Endometrium (tissue), 2 donors: ENCODE results near the gene PRR33.
"Not testable (repeated sequence)": the region's sequence is repeated elsewhere in the genome, so short reads cannot be mapped to it uniquely, and the experiment has no call there.

Experiments
- FAIRE-seq: peaks from 2 replicates; lab custom pipeline; 2012; peaks lifted over from hg19 to GRCh38; lab: Jason Lieb, UNC
- donor health status: control.
- donor health status: control.

Gene PRR33

DNA sequence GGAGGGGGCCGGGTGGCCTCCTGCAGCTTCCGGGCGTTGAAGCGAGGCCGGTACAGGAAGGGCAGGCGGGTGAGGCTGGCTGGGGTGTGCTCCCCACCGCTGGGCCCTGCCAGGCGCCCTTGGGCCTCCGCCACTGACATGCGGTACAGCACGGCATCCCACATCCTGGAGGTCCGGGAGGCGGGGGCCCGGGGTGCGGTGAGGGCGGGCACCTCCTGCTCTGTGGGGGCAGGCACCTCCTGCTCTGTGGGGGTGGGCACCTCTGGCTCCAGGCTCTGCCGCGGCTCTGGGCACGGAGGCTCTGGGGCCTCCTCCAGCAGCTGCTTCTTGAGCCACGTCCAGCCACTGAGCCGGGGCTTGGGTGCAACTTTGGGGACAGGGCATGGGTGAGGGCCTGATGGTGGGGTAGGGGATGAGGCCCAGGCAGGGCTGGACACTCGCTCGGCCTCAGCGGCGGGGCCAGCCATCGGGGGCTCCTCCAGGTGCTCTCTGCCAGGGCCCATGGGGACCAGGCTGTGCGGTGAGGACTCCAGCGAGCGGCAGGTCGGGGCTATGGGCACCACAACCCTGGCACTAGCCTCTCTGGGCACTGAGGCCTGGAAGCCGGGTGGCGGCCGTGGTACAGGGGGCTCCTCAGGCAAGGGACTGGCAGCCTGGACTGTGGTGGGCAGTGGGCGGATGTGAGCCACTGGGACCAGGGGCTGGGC lies 2.3 kb downstream of the PRR33 start:
- FAIRE-seq: no peak

DNA sequence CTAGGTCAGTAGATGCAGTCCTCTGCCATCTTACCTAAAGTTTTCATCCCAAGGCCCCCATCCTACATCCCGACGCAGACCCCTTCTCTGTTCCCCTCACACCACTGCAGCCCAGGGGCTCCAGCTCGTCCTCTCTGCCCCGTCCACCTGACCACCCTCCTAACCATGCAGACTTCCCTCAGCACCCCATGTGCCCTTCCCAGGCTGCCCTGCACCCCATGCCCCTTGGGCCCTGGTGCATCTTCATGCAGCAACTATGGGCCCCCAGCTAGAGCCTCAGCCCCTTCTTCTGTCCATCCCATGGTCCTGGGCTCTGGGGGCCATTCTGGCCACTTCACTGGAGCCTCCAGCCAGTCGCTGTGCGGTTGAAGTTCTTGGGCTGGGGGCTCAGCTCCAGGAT lies 2.9 kb downstream of the PRR33 start:
- FAIRE-seq: no peak

DNA sequence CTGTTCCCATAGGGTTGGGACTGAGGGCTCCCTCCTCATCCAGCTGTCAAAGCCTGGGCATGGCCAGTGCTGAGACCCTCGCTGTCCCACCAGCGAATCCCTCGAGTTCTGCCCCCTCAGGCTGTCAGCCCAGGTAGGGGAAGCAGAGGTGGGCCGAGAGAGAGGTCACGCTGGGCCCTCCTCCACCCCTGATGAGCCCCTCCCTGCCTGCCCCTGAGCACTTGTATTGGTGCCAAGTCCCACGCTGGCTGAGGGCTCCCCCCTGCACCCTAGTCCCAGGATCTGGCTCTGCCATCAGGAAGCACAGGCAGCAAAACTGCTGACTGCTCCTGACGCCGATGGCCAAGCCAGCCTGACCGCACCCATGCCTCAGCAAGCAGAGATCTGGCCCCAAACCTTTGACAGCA lies 3.3 kb downstream of the PRR33 start:
- no peak for FAIRE-seq

DNA sequence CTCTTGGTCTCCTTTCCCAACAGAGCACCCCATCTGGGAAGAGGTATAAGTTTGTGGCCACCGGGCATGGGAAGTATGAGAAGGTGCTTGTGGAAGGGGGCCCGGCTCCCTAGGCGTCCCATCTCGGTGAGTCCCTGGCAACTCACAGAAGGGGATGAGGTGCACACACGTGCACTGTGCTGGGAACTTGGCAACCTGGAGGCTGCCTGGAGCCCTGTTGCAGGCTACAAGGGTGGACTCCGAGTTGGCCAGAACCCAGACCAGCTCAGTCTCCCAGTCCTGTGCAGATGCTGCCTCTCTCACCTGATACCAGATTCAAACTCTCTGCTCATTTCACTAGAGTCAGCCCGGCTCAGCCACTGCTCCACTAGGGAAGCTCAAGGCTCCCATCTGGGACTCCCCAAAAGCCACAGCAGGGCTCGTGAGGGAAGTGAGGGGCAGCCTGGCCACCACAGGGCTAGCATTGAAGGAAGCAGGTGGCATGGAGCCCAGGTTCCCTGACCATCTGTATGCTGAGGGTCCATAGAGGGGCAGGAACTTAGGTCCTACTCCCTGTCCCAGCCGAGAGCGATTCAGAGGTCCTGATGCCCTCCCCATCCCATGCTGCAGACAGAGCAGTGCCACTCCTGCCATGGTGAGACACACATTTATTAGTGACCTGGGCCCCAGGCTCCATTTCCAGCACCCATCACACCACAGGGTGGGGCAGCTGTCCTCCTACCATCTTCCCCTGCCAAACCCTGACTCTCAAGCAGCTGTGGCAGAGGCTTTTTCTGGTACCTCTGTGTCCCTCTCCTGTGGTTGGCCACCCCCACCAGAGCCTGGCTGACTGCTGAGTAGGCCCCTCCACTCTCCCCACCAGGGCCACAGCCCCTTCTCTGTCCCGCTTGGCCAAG lies 4.0 kb downstream of the PRR33 start:
- no peak for FAIRE-seq

DNA sequence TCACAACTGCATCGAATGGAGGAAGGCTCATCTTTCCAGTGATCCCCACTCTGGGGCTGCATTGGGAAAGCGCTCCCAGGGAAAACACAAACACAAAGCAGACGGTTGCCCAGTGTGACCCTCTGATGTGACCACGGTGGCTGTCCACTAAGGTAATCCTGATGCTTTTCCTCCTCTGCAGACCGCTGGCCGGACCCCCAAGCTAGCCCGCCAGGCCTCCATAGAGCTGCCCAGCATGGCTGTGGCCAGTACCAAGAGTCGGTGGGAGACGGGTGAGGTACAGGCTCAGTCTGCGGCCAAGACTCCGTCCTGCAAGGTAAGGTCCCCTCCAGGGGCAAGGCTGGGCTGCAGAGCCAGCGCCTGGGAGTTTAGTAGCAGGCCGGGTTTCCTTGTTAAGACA lies 5.1 kb downstream of the PRR33 start:
- not testable (repeated sequence) for FAIRE-seq

DNA sequence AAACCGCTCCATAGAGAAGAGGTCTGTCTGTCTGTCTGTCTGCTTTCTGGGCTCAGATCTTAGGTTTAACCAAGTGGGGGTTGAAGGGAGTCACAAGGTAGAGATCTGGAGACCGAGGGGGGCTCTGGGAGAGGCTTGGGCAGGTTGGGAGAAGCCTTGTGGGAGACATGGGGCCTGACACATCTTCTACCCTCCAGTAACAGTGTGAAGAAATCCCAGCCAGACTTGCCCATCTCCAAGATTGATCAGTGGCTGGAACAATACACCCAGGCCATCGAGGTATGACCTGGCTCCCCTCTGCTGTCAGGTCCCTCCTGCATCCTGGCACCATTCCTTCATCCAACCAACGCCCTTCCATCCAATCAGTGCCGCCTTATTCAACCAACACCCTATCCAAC lies 7.4 kb downstream of the PRR33 start:
- FAIRE-seq: no peak

DNA sequence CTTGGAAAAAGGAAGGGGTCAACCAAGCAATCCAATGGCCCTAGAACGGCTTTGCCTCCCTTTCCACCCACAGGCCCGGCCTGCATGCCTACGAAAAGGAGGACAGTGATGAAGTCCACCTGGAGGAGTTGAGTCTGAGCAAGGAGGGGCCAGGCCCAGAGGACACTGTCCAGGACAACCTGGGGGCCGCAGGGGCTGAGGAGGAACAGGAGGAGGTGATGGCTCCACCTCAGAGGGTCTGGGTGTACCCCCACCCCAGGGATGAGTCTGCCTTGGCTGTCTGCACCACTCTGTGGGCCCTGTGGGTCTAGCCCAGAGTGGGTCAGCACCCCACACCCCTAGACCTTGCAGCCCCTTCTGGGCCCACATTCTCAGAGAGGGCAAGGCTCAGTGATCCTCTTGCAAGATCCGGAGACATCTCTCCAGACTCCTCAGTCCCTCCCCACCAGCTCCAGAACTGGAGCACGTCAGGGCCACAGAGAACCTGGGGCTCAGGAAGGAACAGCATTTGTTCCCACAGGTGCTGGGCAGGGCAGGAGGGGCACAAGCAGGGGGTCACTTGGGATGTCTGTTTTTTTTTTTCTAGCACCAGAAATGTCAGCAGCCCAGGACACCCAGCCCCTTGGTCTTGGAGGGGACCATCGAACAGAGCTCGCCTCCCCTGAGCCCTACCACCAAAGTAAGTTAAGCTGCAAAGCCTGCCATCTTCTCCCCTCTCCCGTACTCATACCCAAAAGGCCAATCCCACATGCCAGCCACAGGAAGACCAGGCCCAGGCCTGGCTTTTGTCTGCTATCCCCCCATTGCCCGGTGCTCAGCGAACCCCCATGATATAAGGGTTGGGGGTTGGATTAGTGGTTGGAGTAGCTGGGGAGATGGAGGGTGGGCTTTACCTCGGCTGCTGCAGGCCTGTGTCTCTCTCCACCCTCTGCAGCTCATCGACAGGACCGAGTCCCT lies 8.1 kb downstream of the PRR33 start:
- no peak for FAIRE-seq

DNA sequence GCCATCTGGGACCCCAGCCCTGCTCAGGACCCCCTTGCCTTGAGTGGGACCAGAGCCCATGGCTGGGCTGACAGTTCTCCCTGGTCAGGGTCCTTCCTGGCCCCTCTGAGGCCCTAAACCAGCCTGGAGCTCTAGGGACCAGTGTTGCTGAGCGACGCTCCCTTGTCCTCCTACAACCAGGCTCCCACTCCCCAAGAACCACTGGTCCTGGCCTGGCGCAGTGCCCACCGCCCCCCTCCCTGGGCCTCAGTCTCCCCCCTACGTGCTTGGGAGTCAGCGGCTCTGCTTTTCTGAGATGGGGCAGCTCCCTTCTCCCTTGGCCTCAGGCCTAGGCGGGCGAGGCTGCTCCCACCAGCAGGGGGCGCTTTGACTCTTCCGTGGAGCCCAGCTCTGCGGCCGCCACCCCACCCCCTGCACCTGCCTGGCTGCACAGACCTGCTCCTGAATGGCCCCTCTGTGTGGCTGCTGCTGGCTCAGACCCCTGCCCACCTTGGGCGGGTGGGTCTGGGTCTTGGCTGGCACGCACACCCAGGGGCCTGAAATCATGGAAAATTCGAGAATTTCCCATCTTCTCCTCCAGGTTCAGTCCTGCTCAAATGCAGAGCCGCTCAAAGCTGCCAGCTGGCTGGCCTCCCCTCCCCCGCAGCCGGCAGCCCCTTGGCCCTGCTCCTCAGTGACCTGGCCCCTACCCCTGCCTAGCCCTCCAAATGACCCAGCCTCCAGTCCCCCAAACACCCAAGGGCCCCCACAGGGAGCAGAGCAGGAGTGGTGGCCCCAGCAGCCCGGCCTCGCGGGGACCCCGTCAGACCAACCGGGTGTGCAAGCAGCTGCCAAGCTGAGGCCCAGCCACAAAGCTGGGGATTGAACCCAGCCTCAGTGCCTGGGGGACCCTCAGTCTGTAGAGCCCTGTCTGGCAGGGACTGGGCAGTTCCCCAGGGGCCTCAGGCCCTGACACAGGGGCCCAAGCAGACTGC lies 9.1 kb downstream of the PRR33 start:
- FAIRE-seq: no peak

DNA sequence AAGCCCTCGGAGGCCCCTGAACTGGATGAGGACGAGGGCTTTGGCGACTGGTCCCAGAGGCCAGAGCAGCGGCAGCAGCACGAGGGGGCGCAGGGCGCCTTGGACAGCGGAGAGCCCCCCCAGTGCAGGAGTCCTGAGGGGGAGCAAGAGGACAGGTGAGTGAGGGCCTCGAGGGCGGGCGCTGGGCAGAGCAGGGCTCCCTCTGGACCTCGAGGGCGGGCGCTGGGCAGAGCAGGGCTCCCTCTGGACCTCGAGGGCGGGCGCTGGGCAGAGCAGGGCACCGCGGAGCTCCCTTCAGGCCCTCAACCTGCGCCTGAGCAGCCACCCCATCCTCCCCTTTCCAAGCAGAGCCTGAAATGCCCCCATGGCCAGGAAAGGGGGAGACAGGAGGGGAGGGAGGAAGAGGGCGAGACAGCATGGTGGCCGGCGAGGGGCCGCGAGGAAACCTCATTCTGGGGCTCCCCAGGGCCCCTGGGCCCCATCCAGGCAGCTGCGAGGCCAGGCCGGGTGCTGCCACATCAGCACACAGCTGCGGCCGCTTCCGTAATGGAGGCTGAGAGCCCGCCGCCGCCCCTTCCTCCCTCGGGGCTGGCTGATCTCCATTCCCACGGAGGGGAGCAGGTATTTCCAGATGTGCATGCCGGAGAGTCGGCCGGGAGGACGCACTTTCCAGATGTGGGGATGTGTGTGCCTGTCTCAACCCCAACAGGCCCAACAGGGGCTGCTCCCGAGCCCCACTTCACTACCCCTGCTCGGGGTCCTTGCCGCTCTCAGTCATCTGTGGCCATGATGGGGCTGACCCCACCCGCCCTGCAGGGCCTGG lies 10.0 kb downstream of the PRR33 start:
- FAIRE-seq: no peak

DNA sequence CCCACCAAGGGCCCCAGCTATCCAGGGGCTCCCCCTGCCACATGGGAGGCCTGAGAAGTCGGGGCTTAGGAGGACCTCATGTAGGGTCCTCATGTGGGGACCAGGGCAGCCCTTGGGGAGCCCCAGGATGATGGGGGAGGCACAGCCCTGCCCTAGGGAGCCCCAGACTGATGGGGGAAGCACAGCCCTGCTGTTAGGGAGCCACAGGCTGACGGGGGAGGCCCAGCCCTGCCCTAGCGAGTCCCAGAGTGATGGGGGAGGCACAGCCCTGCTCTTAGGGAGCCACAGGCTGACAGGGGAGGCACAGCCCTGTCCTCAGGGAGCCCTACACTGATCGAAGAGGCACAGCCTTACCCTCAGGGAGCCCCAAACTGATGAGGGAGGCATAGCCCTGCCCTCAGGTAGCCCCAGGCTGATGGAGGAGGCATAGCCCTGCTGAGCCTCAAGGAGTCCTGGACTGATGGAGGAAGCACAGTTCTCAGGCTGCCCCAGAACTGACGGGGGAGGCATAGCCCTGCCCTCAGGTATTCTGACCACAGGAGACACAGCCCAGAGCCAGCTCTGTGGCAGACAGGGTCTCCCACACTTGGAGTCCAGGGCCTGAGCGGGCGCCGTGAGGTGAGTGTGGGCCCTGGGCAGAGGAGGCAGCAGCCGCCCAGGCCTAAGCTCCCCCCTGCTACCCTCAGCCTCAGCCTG lies 10.8 kb downstream of the PRR33 start:
- no peak for FAIRE-seq

DNA sequence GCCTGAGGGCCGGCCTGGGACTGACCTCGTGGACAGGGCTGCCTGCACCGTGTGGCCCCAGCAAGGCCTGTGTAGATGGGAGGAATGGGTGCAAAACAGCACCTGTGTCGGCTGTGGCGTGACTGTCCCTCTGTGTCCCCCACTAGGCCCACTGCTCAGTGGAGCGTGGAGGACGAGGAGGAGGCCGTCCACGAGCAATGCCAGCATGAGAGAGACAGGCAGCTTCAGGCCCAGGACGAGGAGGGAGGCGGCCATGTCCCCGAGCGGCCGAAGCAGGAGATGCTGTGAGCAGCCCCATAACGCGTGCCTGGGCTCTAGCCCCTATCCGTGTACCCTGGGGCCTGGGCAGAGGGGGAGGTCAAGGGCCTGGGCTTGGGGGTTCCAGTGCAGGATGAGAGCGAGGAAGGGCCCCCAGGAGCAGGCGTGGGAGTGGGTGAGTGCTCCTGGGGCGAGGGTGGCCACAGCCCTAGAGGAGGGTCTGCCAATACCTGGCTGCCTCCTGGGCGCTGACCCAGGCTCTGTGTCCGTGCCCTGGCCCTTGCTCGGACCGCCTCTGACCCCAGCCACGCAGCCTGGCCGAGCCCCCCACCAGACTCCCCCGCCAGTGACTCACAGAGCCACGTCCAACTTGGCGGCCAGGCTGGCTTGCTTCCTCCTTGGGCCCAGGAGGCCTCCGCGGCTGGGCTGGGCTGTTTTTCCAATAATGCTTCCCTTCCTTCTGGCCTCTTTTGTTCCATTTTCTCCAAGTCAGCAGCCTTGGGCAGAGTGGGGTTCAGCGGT lies 11.6 kb downstream of the PRR33 start:
- FAIRE-seq: no peak

DNA sequence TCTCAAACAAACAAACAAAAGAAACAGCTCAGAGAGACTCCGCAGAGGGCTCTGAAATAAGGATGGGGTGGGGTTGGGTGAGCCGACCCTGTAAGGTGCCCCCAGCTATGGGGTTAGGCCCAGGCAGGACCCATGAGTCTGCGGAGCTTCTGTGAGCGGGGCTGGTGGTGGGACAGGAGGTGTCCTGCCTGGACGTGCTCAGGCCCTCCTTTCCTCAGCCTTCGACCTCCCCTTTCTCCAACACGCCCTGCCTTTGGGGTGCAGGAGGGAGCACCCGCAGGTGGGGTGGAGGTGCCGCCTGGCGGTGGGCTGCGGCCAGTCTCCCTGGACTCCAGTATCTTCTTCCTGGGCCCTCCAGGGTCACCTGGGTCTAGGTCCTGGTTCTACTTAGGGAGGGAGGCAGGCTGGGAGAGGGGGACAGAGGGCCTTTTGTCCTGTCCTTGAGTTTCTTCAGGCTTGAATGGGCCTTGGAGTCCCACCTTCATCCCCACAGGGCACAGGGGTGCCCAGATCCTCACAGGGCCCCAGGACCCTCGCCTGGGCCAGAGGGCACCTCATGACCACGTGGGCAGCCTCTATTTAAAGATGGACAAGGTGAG lies 12.3 kb downstream of the PRR33 start:
- FAIRE-seq: no peak

DNA sequence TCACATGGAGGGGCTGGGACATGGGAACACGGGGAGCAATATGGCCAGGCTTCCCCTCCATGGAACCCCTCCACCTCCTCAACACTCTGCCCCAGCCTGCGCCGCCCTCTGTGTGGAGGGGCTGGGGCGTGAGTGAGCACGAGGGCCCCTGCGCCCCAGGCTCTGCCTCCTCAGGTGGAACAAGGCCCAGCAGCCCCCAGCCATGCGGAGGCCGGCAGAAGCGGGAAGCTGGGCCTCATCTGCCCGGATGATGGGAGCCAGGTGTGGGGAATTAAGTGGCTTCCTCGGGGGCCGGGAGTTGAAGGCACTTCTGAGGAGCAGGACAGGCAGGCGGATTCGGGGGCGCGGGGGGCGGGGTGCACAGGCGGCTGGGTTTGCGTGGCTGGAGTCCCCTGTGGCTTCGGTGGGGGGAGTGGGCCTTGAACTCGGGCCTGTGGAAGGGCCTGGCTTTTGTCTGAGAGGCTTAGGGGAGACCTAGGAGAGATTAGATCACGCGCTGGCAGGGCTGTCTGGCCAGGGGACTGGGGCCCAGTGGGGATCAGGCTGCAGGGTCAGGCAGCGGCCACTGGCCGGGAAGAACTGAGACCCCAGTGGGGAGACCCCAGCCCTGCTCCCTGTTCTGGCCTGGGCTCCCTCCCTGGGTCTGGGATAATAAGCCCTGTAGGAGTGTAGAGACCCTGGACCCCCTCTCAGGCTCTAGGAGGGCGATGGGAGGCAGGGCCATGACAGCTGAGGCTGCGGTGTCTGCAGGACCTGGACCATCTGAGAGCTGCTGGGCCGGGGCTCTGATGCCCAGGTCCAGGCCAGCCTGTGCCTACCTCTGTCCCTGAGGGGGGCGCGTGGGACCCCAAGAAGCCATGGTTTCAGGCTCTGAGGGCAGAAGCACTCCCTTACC lies 13.3 kb downstream of the PRR33 start:
- no peak for FAIRE-seq

DNA sequence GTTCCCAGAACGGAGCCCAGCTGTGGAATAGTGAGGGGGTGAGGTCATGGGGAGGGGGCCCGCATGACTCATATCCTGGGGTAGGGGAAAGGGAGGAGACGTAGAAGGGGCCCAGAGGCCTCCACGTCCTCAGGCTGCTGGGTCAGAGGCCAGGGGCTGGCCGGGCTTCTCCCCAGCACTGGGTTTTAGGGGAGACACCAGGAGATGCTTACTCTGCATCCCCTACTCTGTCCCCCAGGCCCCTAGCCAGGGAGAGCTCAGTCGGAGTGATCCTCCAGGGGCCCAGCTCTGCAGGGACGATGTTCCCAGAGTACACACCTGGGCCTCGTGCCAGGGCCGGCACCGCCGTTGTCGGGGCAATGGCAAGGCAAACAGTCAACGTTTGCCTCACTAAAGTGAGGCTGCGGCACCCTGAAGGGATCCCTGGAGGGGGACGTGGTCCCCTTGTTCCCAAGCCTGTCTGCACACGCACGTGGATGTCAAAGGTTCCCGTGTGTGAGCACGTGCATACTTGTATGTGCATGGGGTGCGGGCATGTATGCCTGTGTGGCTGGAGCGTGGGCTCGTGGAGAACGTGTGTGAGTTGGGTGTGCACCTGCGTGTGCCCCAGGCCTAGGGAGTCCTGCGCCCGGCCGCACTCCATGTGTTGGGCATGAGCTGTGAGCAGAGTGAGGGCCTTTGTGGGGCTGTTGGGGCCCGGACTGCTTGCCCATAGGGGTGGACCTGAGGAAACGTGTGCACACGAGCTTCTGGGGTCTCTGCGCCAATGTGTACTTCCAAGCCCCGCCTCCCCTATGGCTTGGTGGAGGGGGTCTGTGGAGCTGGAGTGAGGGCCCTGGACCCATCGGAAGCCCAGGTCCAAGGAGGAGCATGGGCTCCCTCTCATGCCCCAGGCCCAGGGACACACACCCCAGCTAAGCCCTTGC lies 14.2 kb downstream of the PRR33 start:
- FAIRE-seq: no peak

DNA sequence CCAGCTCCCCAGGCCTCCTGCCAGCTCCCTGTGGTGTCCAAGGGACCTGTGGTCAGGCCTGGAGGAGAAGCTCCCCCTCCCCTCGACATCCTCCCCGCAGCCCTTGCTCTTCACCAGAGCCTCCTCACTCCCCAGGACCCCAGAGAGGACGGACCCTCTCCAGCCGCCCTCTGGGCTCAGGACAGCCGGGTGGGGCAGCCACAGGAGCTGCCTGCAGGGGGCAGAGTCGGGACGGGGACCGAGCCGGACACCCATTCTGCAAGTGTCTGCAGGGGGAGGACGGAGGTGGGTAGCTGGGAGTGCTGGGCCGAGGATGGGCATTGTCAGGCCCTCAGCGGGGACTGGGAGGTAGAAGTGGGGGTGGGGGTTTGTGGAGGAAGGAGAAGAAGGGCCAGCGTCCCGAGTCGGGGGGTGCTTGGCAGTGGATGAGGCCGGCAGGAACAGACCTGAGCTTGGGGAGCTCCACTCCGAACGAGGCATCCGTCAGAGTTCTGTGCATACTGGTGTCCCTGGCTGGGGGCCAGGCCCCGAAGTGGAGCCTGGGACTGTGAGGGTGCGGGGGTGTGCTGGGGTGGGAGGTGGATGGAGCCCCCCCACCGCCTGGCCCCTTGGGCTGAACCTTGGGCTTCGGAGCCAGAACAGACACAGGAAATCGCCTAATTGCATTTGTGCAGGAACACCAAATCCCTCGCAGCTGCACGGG lies 15.2 kb downstream of the PRR33 start:
- FAIRE-seq: no peak
